Measurements from ENCODE around the gene GALNT13.
A peak's percentile ranks its signal among the peaks of the same experiment; 100 is the strongest.

Gene GALNT13

GRCh38 chr2:153866595-153866994 is 5.1 kb upstream of the GALNT13 start:
- TF ChIP-seq CTCF (IDR thresholded peaks at IDR 0.05; ENCODE audit: low read depth, low read length, missing control alignments): no peak
- in situ Hi-C loops (cut with HindIII; ENCODE audit: low sequenced_read_pairs): no loop called here
- no peak overlapping the region for H3K4me3 ChIP-seq (ENCODE audit: low read depth, low read length)
- no peak for DNase-seq (ENCODE audit: low read depth)

GRCh38 chr2:153870308-153870707 is 1.4 kb upstream of the GALNT13 start:
- peak; percentile 9 for TF ChIP-seq CTCF (IDR thresholded peaks at IDR 0.05; ENCODE audit: low read depth, low read length, missing control alignments)
- in situ Hi-C loops (cut with HindIII; ENCODE audit: low sequenced_read_pairs): no loop called here
- no peak for DNase-seq (ENCODE audit: low read depth)
- no peak overlapping the region for H3K4me3 ChIP-seq (ENCODE audit: low read depth, low read length)

GRCh38 chr2:153872311-153873051 is 759 bp downstream of the GALNT13 start:
- no peak for TF ChIP-seq CTCF (IDR thresholded peaks at IDR 0.05; ENCODE audit: low read depth, low read length, missing control alignments)
- DNase-seq (ENCODE audit: low read depth): no peak
- in situ Hi-C loops (cut with HindIII; ENCODE audit: low sequenced_read_pairs): no loop called here
- peak overlapping the region; percentile 49 for H3K4me3 ChIP-seq (ENCODE audit: low read depth, low read length)

DNA sequence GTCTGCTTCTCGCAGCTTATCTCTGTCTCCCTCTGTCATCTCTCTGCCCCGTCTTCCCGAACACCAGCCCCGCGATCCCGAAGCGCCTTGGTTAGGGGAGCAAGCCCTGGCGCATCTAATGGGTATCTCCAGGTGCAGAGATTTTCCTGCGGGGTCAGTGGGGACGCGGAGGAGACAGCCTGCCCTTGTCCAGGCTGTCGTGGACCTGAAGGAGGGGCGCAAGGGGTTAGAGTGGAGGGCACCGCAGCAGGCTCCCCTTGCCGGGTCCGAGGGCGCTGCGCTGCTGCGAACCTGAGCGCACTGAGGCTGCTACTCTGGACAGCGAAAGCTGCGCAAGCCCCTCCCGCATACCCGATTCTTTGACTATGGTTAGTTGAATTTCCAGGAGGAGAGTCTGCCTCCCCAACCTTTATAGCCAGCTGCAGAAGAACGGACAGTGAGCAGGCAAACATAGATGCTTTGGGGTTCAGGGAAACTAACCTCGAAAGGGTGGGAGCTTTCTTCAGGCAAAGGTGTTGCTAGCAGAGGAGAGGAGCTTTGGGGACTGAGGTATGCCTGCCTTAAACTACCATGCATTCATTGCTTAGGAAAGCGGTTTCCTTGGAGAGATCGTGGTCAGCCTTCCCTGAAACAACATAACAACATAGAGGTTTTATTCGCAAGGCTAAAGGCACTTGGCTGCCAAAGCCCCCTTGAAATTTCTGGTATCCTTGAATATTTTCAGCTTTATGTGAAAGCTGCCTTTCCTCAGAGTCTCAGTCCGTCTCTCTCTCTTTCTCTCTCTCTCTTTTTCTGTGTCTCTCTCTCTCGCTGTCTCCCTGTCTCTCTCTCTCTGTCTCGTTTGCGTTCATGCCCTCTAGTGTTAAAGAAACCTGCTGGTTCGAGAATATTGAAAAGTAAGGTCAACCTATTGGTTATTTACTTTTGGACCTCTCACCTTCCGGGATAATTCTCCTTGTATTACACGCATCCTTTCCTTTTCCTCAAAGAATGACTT is 1.6 kb downstream of the GALNT13 start:
- DNase-seq (ENCODE audit: low read depth): no peak
- no peak for TF ChIP-seq CTCF (IDR thresholded peaks at IDR 0.05; ENCODE audit: low read depth, low read length, missing control alignments)
- in situ Hi-C loops (cut with HindIII; ENCODE audit: low sequenced_read_pairs): no loop called here
- peak overlapping the region; percentile 49 for H3K4me3 ChIP-seq (ENCODE audit: low read depth, low read length)

DNA sequence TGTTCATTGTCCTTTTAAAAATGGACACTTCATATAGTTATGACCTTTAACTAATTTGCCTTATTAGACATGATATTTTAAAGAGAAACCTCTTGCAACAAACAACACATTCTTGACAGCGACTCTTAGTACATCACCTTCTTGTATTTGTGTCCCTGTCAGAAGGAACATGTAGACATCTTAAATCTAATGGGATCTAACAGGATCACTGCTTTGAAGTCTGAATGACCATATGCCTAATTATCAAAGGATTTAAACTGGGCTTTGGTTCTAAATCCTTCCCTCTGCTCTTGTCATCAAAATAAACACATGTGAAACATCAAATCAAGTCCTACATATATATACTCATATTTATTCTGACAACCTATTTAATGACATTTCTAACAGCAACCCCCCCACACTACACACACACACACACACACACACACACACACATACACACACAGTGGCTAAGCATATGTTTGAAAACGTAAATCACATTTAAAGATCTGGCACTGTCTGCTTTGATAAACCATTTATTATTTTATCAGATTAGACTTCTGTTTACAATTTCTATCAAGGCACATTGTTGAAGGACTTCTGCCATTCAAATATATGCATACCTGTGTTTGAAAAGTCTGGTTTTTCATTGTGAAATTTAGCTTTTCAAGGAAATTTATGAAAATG is 4.2 kb downstream of the GALNT13 start:
- TF ChIP-seq CTCF (IDR thresholded peaks at IDR 0.05; ENCODE audit: low read depth, low read length, missing control alignments): no peak
- in situ Hi-C loops (cut with HindIII; ENCODE audit: low sequenced_read_pairs): no loop called here

DNA sequence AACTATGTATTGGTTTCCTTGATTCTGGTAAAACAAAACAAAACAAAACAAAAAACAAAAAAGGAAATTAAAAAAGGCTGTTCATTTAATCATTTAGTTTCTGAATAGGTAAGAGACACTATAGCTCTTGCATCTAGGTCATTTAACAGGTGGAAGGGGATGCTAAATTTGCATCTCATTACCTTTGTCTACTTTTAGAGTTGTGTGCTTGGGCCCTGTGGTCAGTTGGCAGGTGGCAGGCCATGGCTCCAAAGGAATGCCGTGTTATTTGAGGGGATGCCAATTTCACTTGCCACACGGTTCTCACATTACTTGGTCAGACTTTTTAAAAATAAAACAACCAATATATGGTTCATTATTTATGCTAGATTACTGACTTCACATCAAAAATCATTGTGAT is 9.2 kb downstream of the GALNT13 start:
- in situ Hi-C loops (cut with HindIII; ENCODE audit: low sequenced_read_pairs): no loop called here
- TF ChIP-seq CTCF (IDR thresholded peaks at IDR 0.05; ENCODE audit: low read depth, low read length, missing control alignments): no peak
- no peak for DNase-seq (ENCODE audit: low read depth)
- no peak overlapping the region for H3K4me3 ChIP-seq (ENCODE audit: low read depth, low read length)

More for the DNA sequence above, 4.2 kb downstream of the GALNT13 start:
- no peak overlapping the region for H3K4me3 ChIP-seq (ENCODE audit: low read depth, low read length)
- DNase-seq (ENCODE audit: low read depth): no peak

All from astrocyte of the cerebellum (primary cell).